HG02943 (cell line): ENCODE data around the gene CDKN1A.
"Not testable (repeated sequence)": the region's sequence is repeated elsewhere in the genome, so short reads cannot be mapped to it uniquely, and the experiment has no call there.

Source experiments
- ATAC-seq: cut with Tn5 transposase; IDR thresholded peaks from one replicate; pipeline ENCODE4 v1.9.1; 2021; ENCODE audit warnings: mild to moderate bottlenecking, low read depth, moderate library complexity; ENCODE audit not compliant: unreplicated experiment

The CDKN1A gene

DNA sequence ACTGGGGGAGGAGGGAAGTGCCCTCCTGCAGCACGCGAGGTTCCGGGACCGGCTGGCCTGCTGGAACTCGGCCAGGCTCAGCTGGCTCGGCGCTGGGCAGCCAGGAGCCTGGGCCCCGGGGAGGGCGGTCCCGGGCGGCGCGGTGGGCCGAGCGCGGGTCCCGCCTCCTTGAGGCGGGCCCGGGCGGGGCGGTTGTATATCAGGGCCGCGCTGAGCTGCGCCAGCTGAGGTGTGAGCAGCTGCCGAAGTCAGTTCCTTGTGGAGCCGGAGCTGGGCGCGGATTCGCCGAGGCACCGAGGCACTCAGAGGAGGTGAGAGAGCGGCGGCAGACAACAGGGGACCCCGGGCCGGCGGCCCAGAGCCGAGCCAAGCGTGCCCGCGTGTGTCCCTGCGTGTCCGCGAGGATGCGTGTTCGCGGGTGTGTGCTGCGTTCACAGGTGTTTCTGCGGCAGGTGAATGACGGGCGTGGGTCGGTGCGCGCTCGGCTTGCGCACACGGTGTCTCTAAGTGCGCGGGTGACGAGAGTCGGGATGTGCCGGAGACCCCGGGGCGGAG lies at the start of gene CDKN1A:
CDKN1A (plus strand) TSS at position 227 of the 555 bp plus-strand sequence. CDS start 5,388 bp downstream, outside the sequence.
- no peak for ATAC-seq

DNA sequence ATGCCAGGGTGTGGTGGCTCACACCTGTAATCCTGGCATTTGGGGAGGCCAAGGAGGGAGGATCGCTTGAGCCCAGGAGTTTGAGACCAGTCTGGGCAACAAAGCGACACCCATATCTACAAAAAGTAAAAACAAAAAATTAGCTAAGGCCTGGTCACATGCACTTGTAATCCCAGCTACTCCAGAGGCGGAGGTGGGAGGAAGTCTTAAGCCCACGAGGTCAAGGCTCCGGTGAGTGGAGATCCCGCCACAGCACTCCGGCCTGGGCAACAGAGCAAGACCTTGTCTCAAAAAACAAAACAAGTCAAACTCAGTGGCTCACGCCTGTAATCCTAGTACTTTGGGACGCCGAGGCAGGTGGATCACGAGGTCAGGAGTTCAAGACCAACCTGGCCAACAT lies 48.7 kb upstream of the CDKN1A start:
- no peak for ATAC-seq

DNA sequence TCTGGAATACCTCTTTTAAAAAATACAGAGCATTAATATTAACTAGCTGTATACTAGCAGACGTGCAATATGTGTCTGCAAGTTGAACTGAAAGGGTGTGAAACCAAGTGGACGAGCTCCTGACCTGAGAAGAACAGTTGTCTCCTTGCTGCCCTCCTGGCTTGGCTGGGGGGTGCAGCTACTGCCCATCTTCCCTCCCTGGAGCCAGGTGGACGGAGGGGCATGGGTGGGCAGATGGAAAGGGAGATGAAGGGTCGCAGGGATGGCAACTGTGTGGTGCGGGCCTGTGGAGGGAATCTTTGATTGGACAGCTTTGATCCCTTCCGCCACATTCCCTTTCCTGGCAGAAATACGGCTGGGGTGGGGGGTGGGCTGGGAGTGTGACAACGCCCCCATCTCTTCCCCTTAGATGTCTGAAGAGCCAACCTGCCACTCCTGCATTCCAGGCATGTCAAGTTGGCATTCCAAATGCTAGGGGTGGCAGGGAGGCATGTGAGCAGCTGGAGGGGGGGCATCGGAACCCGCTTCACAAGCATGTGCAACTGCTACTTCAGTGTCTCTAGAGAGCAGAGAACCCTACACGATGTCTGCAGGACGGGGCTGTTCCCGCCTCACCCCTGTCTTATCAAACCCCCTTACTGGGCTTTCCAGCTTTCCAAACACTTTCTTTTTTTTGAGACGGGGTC lies 47.0 kb upstream of the CDKN1A start:
- ATAC-seq: no peak

DNA sequence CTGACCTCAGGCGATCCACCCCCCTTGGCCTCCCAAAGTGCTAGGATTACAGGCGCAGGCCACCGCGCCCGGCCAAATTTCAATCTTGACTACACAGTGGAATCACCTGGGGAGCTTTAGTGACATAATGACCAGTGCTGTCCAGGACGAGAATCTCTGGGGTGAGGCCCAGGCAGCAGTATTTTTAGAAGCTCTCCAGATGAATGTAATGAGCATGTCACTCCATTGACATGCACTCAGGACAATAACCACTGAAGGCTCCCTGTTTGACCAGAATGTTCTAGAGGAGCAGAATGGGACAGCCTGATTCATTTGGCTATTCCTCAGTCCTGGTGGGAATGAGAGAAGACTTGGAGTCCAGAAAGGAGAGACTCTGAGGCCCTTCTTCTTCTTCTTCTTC lies 45.1 kb upstream of the CDKN1A start:
- ATAC-seq: no peak

DNA sequence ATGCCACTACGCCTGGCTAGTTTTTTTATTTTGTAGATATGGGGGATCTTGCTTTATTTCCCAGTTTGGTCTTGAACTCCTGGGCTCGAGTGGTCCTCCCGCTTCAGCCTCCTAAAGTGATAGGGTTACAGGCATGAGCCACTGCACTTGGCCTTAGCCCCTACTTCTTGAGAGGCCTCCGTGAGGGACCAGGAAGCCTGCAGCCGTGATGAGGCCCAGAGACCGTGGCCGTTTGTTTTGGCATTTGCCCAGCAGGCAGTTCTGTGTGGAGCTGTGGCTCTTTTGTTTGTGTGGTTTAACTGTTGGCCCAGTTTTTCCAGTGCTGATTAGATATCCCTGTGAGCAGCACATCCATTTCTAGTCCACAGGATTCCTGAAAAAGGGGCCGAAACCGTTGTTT lies 44.6 kb upstream of the CDKN1A start:
- ATAC-seq: no peak

DNA sequence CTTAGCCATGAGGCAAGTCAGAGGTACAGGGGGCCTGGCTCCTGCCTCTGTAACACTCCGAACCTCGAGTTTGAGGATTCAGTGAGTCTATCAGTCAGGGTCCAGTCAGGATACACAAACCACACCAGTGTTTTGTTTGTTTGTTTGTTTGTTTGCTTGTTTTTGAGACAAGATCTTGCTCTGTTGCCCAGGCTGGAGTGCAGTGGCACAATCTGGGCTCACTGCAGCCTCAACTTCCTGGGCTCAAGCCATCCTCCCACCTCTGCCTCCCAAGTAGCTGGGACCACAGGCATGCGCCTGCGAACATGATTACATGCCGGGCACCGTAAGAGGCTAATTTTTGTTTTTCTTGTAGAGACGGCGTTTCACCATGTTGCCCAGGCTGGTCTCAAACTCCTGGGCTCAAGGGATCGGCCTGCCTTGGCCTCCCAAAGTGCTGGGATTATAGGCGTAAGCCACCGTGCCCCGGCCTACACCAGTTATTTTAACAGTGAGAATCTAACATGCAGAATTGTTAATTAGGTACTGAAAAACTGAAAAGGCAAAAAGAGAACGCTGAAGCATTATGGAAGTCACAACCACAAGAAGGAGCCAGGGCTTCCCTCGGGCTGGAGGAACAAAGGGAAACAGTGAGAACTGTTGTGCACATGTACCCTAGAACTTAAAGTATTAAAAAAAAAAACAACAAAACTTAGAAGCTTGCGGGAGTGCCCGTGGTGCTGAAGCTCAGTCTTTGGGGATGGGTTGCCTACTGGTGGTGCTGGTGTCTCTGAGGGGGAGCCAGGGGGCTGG lies 44.0 kb upstream of the CDKN1A start:
- ATAC-seq: no peak

DNA sequence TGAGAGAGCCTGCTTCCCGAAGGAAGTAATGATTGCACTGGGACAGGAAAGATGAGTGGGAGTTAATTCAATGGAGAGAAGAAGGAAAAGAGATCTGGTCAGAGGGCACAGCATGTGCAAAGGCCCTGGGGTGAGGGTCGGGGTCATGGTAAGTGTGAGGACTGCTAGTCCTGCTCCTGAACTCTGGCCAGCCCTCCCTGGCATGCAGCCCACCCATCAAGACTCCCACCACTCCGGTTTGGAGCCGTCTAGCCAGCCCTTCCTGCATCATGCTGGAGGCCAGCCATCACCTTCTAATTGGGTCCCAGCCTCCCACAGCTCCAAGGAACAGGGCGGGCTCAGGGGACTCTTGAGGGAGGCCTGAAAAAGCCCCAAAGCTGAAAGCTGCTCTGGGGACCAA lies 42.2 kb upstream of the CDKN1A start:
- no peak for ATAC-seq

DNA sequence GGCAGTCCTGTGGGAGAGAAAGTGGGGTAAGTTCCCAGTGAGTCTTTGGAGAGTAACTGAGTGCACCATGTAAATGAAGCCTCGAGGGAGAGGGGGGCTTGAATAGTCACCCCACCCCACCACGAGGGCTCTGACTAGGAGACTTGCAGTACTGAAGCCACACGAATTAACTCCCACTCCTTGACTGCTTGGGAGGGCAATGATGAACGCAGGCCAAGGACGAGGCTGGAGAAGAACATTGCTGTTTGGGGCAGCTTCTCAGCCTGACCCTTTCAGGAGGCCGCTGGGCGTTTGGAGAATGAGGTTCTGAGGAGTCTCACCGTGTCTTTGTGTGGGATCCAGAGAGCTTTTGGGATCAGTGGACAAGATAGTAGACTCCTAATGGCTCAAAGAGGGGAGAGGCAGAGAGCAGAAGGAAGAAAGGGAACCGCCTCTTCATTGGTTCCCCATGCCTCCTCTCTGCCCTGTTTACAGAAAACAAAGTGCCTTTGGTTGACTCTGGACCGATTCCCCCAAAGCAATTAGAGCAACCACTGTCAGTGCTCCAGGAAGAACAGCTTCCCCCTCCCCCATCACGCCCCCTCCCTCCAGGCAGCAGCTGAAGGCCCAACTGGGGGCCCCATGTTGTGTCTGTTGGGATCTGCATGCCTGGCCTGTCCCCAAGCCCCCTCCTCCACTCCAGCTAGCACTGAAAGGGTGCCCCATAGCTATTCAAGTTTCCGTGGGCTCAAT lies 41.7 kb upstream of the CDKN1A start:
- no peak for ATAC-seq

DNA sequence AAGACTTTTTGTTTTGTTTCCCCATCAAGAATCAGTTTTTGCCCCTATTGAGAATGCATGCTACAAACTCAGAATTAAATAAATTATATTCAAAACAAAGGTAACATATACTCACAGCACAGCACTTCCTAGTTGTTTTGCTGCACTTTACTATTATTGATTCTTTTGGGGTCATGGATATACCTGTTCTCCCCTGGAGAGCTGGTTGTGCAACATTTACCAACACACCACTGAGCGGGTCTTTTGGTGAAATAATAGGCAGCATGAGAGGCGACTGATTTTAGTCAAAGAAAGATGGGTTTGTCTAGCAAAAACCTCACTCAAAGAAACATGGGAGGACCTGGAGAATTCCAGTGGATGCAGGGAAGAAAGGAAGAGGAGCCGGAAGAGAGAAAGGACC lies 39.9 kb upstream of the CDKN1A start:
- ATAC-seq: no peak

DNA sequence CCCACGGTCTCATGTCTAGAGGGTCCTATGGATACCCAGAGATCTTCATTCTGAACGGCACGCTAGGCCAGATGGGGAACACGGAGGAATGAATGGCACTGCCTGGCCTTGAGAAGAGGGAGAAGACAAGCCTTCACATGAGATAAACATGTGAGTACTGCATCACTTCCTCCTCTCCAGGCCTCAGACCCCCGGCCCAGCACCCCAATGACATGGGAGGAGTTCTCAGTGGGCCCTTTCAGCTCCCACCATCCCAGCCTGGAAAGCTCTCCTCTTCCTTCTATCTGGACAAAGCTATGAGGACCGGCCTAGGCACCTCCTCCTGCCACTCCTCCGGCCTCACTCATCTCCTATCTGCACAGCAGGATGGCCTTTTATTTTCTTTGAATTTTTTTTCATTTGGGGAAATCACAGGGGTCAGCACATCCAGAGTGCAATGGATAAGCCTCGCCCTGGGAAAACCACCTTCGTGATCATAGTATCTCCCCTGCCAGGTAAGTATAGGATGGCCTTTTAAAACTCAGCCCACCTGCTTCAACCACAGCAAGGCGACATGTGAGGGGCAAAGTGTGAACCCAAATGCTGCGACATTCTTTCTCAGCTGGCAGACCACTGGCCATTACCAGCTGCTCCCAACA lies 39.2 kb upstream of the CDKN1A start:
- no peak for ATAC-seq

DNA sequence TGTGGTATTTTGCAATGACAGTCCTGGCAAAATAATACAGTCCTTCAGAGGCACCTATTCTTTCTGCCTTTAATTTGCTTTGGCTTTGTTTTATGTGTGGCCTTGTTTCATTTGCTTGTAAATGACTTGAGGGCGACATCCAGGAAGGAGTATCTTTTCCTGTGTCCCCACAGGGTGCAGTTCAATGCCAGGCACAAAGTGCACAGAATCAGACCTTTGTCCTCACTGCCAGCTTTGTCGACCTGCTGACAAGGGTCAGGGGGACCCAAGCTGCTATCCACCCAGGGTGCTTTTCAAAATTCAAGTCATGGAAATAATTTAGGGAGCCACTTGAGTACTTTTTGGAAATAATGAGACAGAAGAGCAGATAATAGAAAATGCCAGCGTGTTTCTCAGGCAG lies 37.0 kb upstream of the CDKN1A start:
- no peak for ATAC-seq

DNA sequence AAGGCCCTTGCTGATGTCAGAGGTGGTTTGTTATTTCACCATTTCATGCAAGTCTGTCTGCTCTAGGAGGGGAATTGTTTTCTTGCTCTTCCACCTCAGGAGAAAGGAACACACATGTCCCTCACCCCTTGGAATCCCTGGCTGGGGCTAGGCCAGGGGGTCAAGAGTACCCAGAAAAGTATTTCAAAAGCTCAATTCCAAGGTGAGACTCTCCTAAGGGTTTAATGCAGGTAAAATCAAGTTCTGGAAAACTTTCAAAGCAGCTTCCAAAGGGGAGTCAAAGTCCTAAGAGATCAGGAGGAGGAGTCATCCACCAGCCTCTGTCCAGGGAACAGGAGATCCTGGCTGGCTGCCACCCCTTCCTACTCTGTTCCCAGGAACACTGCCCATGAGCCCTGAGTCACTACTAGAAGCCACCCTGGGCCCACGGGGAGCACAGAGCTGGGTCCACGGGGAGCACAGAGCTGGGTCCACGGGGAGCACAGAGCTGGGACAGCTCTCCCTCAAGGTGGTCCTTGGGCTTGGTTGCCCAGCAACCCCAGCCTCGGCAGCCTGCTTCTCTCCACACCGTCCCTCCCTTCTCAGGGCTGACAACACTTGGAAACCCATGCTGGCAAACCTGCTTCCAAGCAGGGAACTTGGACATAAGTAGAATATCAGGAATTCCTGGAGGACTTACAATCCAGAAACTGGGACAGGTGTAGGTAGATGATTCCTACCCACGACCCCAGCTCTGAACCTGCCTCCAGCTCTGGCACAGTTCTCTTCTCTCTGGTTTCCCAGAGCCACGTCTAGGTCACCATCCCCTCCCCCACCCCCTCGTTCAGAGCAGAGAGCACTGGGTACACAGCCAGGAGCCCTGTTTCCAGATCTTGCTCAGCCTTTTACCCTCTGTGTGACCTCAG lies 35.3 kb upstream of the CDKN1A start:
- no peak for ATAC-seq

DNA sequence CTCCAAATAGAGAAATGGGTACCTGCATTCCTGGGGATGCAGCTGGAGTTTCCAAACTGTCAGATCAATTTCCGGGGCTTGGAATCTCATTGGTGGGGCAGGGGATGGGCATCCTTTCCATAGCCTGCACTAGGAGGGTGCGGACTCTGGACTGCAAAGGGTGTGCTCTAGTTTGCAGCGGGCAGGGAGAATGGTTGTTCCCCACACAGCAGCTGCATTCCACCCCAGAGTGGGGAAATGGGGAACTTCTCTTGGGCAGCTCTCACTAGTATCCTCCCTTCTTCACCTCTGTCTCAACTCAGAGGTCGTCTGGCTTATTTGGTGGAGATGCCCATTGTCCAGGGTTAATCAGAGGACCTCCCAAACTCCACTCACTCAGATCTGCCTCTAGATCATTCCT lies 34.5 kb upstream of the CDKN1A start:
- no peak for ATAC-seq

DNA sequence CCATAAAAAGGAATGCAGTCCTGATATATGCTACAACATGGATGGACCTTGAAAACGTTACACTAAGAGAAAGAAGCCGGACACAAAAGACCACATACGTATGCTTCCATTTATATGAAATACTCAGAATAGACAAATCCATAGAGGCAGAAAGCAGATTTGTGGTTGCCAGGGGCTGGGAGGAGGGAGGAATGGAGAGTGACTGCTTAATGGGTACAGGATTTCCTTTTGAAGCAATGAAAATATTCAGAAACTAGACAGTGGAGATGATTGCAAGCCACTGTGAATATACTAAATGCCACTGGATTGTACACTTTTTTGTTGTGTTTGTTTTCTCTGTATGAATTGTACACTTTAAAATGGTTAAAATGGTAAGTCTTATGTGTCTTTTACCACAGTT lies 29.4 kb upstream of the CDKN1A start:
- no peak for ATAC-seq

DNA sequence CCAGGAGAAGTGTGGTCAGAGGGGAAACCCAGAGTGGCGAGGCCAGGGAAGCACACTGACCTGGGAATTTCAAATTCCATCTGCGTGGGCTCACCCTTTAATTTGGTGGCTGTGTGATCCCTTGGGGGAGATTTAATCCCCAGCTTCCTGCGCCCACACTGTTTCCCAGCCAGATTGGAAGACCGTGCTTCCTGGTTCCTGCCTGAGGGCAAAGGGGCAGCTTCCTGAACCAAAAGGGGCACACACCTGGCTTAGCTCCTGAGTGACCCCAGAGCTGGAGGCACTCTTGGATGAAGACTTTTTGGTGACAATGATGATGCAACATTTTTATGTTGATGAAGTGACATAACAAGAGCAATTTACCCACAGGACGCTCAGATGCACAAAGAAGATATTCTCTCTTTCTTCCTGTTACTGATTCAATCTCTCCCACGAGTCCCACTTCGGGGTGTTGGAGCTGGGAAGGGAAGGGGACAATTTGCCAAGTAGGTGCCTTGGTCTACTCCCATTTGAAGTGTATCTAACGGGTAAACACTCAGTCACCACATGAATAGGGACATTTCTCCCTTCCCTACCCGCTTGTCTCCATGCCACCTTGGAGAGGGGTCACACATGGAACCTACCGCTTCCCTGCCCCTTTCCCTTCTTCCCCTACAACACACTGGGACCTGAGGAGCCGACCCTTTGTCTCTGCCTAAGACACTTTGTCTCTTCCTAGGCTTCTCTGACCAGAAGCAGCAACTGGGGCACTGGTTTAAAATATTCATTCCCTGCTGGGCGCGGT lies 28.6 kb upstream of the CDKN1A start:
- no peak for ATAC-seq

DNA sequence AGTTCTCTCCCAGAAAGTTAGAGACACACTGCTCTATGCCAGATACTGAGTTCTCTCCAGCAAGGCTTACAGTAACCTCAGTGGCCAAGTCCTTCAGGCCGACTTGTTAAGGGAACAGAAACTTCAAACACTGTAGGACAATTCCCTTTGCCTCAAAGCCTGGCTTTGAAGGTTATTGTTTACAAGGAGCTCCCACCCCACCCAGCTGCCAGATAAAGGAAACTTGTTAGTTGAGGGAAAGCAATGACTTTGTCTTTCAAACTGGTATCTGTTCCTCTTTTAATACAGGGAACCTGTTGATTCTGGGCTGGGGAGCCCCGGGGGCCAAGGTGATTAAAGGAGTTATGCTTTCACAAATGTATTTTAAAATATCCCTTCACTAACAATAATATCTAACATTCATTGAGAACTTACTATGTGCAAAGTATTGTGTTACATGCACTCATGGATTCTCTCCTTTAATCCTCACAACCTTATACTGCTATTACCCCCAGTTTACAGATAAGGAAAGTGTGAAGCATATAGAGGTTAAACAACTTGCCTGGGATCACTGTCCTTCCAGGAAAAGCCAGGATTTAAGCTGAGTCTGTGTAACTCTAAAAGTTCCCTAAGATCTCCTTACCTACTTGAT lies 27.6 kb upstream of the CDKN1A start:
- ATAC-seq: no peak

DNA sequence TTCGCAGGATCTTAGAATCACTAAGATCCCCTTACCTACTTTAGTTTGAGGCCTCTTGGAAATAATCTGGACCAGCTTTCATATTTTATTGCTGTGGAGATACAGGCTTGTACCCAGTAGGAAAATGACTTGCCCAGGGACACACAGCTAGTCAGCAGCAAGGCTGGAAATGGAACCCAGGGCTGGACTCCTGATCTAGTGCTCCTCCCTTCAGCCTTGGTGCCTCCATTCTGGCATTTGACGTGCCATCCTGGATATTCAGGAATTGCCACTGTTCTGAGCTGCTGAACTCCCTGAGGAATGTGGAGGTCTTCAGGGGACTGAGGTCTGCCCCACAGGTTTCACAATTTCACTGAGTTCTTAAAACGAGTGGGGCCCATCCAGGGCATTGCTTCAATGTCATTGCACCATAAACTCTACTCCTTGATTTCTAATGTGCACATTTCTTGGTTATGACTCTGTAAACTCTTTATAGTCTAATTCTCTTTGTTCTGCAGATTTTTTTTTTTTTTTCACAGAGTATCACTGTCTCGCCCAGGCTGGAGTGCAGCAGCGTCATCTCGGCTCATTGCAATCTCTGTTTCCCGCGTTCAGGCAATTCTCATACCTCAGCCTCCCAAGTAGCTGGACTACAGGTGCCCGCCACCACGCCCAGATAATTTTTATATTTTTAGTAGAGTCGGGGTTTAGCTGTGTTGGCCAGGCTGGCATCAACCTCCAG lies 26.7 kb upstream of the CDKN1A start:
- ATAC-seq: no peak

DNA sequence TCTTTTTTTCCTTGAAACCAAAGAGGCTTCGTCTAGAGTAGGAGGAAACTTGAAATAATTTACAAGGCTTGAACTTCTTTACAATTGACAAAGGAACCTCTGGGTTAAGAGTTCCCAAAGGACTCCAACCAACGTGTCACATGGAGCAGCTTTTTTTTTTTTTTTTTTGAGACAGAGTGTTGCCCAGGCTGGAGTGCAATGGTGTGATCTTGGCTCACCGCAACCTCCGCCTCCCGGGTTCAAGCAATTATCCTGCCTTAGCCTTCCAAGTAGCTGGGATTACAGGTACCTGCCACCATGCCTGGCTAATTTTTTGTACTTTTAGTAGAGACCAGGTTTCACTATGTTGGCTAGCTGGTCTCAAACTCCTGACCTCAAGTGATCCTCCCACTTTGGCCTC lies 24.0 kb upstream of the CDKN1A start:
- not testable (repeated sequence) for ATAC-seq
